Right ventricle myocardium superior (tissue), 1 donor: ENCODE results near the gene KATNA1. TPM values are rescaled to one million over a fixed set of nuclear protein-coding genes. Genes with fewer than 3 reads are reported as not detected.

Source experiments
- ATAC-seq: fragments of 200-7000 bp; cut with Tn5 transposase; one replicate; pipeline ENCODE4 v1.9.1; 2020; ENCODE audit warnings: mild to moderate bottlenecking; ENCODE audit not compliant: poor library complexity
- DNase-seq: peaks from one replicate; pipeline ENCODE4 v3.0.0-alpha.2; 2020
- intact Hi-C: fragments of 100-400 bp; cut with DNase I; formaldehyde crosslinking; loops from one replicate; pipeline ENCODE4 v1.11.2; 2022
- total RNA-seq: library from RNA; stranded (reverse); fragmentation: NEBNext Ultra II Directional; extraction: Animal tissue kit (Norgen Biotek cat#: 25700); gene quantifications from one replicate; pipeline ENCODE4 v1.2.1, GENCODE V29; 2021
- donor health status: DM: no; HTN: yes; CAD: no; lungs with severe emphysema.

The KATNA1 gene
- total RNA-seq, 1 donor from 2014 or later, result 12.0 TPM

DNA sequence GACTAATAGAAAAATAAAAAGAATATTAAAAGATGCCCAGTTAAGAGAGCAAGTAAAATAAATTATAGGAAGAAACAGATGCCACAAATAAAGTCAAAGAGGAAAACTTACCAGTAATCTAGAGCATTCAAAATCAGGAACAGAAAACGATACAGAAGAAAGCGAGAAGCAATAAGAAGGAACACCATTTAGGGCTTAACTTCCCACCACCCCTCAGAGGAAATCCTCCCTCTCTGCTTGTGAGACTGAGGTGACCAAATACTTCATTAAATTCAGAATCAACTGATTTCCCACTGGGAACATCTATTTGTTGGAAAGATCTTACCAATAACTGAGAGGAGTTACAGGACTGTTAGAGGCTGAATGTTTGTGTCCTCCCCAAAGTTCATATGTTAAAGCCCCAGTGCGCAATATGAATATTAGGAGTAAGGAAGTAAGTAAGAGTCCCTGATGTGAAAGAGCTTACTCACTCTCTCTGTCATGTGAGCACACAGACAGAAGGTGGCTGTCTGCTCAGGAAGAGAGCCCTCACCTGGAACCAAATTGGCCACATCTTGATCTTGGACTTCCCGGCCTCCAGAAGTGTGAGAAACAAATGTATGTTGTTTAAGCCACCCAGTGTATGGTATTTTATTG lies 19.5 kb downstream of the KATNA1 start:
- ATAC-seq (no peak), DNase-seq (no peak)
- intact Hi-C loops, result no loop called here

DNA sequence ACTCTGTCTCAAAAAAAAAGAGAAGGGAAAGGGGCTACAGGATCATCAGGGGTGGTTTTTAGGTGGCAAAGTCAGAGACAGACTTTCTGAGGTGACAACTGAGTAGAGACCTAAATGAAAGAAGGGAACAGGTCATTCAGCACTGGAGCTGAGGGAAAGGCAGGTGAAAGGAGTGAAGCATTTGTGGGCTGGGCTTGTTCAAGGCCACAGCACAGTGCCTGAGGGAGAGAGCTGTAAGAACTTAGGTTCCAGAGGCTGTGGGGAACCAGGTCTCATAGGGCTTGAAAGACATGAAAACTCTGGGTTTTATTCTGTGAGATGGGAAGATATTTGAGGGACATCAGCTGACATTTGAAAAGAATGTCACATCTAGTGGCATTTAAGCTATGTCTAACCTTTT lies 20.8 kb downstream of the KATNA1 start:
- DNase-seq (no peak), ATAC-seq (no peak)
- intact Hi-C loops, result no loop called here

GRCh38 chr6:149615805-149616204 lies 32.7 kb downstream of the KATNA1 start:
- ATAC-seq (peak; percentile 64), DNase-seq (no peak)
- intact Hi-C loops, result no loop called here

- DNase-seq (no peak), ATAC-seq (no peak)
- intact Hi-C loops, result no loop called here
Observed at GRCh38 chr6:149614337-149614736, 34.2 kb downstream of the KATNA1 start.

DNA sequence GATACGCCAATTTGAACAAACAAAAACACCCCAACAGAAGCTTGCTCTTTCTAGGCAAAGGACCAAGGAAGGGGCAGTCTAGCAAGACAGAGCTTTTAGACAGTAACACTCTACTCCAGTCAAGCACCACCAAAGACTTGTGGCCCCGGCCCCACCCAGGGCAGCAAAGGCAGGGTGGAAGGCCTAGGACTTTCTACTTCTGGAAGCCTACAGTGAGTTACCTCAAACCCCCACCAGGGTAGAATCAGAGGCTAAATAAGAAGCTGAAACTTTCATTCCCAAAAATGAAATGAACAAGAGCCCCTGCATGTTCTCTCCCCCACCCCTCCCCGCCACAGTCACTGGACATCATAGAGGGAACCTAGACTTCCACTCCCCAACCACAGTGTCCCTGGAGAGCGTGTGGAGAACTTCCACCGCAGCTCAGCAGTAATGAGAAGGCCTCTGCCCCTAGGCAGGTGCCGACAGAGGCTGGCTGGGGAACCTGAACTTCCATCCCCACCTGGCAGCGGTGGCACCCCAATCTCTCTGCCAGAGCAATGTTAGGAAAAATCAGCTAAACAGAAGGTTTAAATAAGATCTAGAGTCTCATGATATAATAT lies 40.0 kb downstream of the KATNA1 start:
- ATAC-seq, result no peak
- intact Hi-C loops, result no loop called here
- no peak for DNase-seq

DNA sequence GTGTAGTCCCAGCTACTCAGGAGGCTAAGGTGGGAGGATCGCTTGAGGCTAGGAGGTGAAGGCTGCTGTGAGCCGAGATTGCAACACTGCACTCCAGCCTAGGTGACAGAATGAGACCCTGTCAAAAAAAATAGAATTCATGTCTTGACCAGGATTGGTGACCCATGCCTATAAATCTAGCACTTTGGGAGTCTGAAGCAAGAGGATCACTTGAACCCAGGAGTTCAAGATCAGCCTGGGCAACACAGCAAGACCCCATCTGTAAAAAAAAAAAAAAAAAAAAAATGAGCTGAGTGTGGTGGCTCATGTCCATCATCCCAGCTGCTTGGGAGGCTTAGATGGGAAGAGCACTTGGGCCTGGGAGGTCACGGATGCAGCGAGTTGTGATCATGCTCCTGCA lies 48.0 kb downstream of the KATNA1 start:
- DNase-seq (no peak), ATAC-seq (no peak)
- intact Hi-C loops, result no loop called here

- ATAC-seq (no peak), DNase-seq (no peak)
- intact Hi-C loops, result no loop called here
Observed at GRCh38 chr6:149593408-149593807, 55.1 kb downstream of the KATNA1 start.

- ATAC-seq, result no peak
- intact Hi-C loops, result no loop called here
- no peak for DNase-seq
Observed at GRCh38 chr6:149592983-149593382, 55.5 kb downstream of the KATNA1 start.

- intact Hi-C loops, result no loop called here
- no peak for DNase-seq
- ATAC-seq, result no peak
Observed at GRCh38 chr6:149586149-149586548, 62.4 kb downstream of the KATNA1 start.

- no peak for DNase-seq
- no peak for ATAC-seq
- intact Hi-C loops, result no loop called here
Observed at GRCh38 chr6:149581349-149581748, 67.2 kb downstream of the KATNA1 start.

- intact Hi-C loops, result no loop called here
- DNase-seq (no peak), ATAC-seq (no peak)
Observed at GRCh38 chr6:149580880-149581279, 67.6 kb downstream of the KATNA1 start.

- intact Hi-C loops, result loop anchor here (5.0 kb wide), 1 partner anchor 79 kb away; the partner anchor contains the start of gene KATNA1
- ATAC-seq, result no peak
Observed at GRCh38 chr6:149567945-149568585, 80.4 kb downstream of the KATNA1 start.

GRCh38 chr6:149567194-149567586 lies 81.3 kb downstream of the KATNA1 start:
- ATAC-seq (no peak), DNase-seq (no peak)
- intact Hi-C loops, result loop anchor here (5.0 kb wide), 1 partner anchor 80 kb away; the partner anchor contains the start of gene KATNA1

More at GRCh38 chr6:149567945-149568585, 80.4 kb downstream of the KATNA1 start:
- no peak for DNase-seq

DNA sequence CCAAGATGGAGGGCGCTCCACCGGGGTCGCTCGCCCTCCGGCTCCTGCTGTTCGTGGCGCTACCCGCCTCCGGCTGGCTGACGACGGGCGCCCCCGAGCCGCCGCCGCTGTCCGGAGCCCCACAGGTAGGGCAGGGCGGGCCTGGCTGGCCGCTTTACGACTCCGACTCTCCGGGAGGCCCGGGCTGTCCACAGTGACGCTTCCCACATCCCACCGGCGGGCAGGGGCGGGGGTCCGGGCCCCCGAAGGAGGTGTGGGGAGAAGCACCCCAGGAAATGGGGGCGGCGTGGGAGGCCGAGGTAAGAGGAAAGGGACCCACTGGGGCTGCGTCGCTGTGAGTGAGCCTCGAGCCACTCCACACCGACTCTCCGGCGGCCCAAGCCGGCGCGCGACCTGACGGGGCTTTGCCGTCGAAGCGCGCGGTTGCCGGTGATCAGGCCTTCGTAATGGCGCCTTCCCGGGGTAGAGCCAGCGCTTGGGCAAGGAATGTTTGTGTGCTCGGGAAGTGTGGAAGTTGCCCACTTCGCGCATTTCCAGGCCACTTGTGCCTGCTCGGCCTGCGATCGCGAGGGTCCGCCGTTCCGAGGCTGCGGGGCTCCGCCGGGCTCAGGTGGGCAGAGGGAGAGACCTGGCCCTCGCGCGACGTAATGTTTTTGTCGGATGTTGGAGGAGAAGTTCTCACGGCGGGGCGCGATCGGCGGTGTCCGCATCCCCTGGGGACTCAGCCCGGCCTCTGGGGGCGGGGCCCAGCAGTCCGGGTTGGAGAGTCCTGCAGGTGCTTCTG lies 81.9 kb downstream of the KATNA1 start:
- peak; percentile 54 for ATAC-seq
- intact Hi-C loops, result loop anchor here (5.0 kb wide), 1 partner anchor 81 kb away; the partner anchor contains the start of gene KATNA1
- DNase-seq, result peak; percentile 60

- ATAC-seq, result peak; percentile 98
- peak; percentile 96 for DNase-seq
- intact Hi-C loops, result loop anchor here (5.0 kb wide), 1 partner anchor 82 kb away; the partner anchor contains the start of gene KATNA1
Observed at GRCh38 chr6:149565527-149566409, 82.7 kb downstream of the KATNA1 start, which contains the start of gene GINM1. GINM1 (plus strand) TSS chr6:149566375; CDS start chr6:149566415, 40 bp downstream.

DNA sequence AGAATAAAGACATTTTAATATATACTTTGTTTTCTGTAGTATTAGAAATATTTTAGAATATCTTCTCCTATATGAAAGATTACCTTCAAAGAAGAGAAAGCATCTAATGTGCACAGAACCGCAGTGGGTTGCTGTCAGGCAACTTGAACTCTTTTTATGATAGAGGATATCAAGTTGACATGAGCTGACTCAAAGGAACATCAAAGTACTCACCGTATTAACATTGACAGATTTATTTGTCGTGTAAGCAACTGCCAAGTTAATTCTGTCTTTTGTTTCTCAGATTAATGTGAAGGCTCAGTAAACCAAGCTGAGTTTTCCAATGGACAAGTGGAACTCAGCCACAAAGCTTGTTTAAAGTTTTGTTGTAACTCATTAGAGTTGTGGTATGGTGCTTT lies 84.6 kb downstream of the KATNA1 start:
- ATAC-seq (no peak), DNase-seq (no peak)
- intact Hi-C loops, result no loop called here

DNA sequence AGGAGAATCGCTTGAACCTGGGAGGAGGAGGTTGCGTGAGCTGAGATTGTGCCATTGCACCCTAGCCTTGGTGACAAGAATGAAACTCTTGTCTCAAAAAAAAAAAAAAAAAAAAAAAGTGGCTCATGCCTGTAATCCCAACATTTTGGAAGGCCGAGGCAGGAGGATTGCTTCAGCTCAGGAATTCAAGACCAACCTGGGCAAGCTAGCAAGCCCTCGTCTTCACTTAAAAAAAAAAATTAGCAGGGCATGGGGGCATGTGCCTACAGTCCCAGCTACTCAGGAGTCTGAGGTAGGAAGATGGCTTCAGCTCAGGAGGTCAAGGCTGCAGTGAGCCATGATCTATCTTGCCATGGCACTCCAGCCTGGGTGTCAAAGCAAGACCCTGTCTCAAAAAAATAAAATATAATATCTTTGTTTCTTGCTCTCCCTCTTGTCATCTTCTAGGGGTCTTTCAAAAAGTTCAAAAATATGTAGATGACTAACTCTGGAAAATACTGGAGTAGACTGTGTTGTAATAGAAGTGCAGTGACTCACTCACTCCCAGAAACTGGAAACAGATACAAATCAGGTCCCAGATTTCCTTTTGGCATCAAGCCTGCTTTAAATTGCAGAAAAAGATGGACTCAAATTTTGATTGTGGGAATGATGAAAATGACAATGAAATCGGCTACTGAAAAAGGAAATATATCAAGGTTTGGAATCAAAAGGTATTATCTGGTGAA lies 85.1 kb downstream of the KATNA1 start:
- DNase-seq (no peak), ATAC-seq (no peak)
- intact Hi-C loops, result no loop called here

DNA sequence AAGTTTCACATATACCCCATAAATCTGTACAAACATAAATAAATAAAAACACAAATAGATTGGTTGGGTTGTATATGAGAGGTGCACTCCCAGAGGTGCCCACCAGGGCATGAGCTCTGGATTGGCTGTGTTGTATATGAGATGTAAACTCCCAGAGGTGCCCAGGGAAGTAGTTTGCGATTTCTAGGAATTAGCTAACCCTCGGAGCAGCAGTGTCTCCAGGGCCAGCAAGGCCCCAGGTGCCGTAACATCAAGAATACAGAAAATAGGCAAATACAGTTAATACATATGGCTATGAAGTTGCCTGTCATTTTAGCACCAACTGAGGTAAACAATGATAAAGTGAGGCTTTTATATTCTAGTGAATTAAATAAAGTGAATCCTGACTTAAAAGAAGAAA lies 87.8 kb downstream of the KATNA1 start:
- intact Hi-C loops, result no loop called here
- DNase-seq (no peak), ATAC-seq (no peak)
